GM11168 (cell line): ENCODE results near the gene CD2AP.
"Not testable (repeated sequence)": the region's sequence is repeated elsewhere in the genome, so short reads cannot be mapped to it uniquely, and the experiment has no call there.

Experiments used
- in situ Hi-C: fragments of 300-500 bp; cut with MboI; formaldehyde crosslinking; loops from one replicate; pipeline ENCODE4 v1.12.0; 2022; ENCODE audit warnings: low sequenced_read_pairs; ENCODE audit not compliant: unreplicated experiment

Gene CD2AP

DNA sequence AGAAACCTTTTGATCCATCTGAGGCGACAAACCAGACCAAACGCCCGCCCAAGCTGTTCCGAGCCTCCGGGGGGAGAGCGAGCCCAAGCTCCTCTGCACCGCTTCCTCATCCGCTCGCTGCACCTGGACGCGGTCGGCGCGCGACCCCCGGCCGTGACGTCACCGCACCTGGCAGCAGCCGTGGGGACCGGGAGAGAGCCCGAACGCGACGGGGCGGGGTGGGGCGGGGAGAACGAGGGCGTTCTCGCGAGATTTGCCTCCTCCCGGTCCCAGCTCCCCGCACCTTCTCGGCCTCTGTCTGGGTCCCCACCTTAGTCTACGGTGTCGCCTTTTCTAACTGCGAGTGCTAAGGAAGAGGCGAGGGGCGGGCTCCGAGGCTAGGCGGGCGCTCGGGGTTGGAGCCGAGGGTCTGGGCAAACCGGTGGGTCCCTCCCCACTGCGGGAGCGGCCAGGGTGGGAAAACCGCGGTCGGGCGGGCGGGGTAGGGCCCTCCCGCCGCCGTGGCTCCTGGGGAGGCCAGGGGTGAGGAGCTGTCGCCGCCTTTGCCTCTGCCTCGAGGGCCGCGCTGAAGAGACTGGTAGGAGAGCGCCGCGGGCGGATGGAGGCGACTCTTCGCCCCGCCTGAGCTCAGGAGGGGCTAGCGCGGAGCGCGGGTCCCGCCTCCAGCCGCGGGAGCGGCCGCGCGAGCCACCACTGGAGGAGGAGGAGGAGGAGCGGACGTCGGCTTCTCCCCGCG lies at the start of gene CD2AP:
Gene CD2AP, plus strand, starts transcription at position 293 of the 736 bp plus-strand sequence. CDS start 456 bp downstream, outside the sequence.
- in situ Hi-C loops: no loop called here

DNA sequence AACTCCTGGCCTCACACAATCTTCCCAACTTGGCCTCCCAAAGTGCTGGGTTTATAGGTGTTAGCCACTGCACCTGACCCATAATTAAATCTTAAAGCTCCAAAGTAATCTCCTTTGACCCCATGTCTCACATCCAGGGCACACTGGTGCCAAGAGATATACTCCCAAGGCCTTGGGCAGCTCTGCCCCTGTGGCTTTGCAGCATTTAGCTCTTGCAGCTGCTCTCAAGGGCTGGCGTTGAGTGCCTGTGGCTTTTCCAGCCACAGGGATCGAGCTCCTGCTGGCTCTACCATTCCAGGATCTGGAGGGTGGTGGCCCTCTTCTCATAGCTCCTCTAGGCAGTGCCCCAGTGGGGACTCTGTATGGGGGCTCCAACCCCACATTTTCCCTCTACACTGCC lies 49.3 kb upstream of the CD2AP start:
- in situ Hi-C loops: no loop called here

- in situ Hi-C loops: no loop called here
These were observed 48.6 kb upstream of the CD2AP start for GRCh38 chr6:47428746-47429664.

DNA sequence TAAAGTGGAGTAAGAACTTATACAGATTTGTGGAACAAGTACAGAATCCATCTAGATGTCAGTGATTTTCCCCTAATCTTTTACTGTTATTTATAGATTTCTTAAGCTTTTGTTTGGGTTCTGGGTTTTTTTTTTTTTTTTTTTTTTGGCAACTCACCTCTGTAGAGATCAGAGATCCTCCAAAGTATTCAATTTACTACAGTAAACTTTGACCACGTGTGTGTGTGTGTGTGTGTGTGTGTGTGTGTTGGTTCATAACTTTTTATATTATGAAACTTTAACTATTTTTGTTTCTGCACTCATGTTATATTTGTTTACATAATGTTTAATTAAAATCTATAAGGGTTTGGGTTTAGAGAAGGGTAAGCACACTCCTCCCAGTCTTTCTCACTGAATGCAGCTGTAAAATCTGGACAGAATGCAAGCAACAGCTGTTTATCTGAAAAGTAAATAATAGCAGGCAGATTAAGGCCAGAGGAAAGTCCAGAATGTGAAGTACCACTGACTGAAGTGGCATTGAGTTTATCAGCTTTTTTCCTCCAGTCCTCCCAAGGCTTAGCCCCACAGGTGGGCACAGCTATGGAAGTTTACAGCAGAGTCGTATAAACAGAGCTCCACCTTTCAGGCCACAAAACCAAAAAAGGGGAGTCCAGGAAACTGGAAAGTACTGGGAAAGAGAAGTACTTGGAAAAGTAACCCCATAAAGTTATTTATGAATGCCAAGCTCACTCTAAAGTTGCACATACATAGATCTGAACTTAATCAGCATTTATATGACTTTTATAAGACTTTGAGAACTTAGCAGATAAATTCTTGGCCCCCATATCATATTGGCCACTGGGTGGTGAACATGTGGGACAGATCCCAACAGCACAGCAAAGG lies 43.0 kb upstream of the CD2AP start:
- in situ Hi-C loops: no loop called here

GRCh38 chr6:47435254-47435612 lies 42.4 kb upstream of the CD2AP start:
- in situ Hi-C loops: no loop called here

DNA sequence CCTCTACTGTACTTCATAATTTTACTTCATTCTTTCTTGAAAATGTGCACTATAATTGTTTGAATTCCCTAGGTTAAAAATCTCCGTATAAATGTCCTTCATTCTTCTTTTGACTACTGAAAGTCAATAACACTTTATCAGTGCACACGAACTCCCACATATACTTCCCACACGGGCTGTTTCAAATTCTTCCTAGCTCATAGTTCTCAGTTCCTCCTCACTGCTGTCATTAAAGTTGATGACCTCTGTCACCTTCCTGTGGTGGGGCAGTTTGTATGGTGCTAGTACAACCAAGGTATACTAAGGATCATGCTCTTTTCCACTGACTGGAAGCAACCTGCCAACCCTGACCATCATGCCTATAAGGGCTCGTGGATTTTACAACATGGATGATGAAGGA lies 40.0 kb upstream of the CD2AP start:
- in situ Hi-C loops: no loop called here

DNA sequence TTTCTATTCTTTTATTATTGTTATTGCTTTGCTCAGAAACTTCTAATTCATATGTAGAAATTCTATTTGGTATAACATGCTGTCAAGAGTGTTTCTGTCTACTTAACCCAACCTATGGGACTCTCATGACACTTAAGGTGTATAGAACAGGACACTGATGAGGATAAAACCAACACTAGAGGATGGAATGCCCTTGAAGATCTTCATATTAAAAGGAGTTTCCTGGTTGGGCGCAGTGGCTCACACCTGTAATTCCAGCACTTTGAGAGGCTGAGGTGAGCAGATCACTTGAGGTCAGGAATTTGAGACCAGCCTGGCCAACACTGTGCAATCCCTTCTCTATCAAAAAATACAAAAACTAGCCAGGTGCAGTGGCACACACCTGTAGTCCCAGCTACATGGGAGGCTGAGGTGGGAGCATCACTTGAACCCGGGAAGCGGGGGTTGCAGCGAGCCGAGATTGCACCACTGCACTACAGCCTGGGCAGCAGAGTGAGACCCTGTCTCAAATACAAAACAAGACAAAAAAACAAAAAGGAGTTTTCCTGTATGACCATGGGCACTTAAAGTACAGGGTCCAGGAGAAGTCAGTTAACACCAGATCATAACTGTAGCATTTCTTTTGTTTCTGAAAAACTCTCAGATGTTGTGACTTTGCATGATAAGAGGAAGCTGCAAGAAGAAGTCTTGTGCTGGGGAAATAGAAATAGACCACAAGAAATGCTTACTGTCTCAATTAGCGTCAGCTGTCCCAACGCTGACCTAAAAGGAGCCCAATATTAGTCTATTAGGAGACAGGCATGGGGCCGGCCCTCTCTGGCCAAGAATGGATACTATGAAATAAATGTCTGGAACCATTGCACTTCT lies 38.9 kb upstream of the CD2AP start:
- in situ Hi-C loops: no loop called here

DNA sequence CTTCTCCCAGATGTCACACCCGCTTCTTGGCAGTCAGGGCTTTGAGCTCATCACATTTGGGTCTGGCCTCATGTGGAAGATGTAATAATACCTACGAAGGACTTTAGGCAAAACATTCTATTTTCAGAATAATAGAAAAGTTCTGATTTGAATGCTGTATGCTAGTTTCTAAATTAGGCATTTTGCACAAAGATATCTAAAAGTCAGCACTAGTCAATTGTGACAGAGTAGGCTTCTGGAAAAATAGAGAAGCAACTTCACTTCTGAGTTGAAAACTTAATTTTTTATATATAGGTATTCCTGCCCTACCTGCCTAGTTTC lies 38.3 kb upstream of the CD2AP start:
- in situ Hi-C loops: no loop called here

DNA sequence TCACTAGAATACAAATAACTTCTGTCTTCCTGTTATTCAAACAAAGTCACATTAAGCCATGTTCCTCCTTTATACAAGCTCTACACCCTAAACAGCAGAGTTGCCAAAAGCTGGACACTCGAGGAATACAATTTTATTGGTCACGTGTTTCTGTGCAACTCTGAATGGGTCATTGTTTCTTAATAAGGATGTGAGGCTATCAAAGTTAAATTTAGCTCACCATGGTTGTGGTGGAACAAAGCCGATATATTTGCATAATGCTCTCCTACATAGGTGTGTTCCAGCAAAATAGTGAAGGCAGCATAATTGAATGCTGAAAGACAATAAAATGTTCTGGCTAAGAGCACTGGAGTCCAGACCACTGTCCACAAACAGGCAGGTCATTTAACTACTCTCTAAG lies 36.9 kb upstream of the CD2AP start:
- in situ Hi-C loops: no loop called here

DNA sequence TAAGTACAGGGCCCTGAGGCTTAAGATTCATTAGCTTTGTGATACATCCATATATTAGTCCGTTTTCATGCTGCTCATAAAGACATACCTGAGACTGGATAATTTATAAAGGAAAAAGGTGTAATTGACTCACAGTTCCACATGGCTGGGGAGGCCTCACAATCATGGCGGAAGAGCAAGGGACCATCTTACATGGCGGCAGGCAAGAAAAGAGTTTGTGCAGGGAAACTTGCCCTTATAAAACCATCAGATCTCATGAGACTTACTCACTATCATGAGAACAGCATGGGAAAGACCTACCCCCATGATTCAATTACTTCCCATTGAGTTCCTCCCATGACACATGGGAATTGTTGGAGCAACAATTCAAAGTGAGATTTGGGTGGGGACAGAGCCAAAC lies 32.6 kb upstream of the CD2AP start:
- in situ Hi-C loops: not testable (repeated sequence)

DNA sequence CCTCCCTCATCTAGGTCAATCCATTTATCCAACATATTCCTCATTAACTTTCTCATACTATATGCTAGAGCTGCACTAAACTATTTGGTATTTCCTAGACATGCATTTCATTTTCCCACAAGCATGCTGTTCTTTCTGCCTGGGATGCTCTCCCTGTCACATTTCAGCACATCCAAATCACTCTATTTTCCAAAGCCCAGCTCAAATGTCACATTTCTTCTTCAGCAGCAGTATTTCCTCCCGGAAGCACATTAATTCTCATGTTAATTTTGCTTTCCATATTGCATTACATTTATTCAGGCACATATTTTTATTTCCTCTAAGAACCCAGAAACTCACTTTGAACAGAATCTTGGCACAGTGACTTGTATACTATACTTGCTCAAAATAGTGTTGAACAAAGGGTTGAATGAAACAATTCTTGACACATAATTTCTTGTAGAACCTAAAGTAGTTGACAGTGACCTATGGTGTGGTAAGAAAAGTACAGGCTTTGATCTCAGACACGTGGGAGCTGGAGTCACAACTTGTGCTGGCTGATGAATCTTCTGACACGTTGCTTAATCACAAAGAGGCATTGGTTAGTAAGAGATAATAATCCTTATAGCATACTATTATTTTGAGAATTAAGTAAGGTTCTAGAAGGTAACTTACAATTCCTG lies 30.8 kb upstream of the CD2AP start:
- in situ Hi-C loops: no loop called here

DNA sequence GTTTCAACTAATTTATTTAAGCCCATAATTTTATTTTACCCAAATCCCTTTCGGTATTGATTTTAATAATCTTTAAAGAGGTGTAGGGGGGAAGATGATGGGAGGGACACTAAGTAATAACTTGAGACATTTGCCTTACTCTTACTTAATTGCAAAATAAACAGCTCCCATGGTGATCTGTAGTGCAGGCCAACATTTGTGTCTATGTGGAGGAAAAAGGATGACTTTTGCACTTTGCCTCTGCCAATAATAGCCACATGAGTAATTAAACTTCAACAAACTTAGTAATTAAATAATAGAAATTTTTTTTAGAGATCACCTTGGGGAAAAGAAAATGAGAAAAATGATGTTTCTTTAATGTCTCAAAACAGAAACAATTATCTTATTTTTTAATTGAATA lies 29.9 kb upstream of the CD2AP start:
- in situ Hi-C loops: no loop called here

DNA sequence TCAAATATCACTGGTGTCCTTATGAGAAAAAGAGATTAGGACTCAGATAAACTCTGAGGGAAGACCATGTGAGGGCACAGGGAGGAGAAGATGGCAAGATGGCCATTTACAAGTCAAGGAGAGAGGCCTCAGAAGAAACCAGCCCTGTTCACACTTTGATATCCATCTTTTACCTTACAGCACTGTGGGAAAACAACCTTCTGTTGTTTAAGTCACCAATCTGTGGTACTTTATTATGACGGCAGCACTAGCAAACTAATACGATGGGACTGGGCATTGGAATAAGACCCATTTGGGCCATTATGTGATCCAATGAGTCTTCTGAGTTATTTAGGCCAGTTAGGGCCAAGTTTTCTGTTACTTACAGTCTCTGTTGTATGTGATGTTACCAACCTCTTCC lies 26.4 kb upstream of the CD2AP start:
- in situ Hi-C loops: no loop called here

GRCh38 chr6:47452899-47453298 lies 24.7 kb upstream of the CD2AP start:
- in situ Hi-C loops: no loop called here

DNA sequence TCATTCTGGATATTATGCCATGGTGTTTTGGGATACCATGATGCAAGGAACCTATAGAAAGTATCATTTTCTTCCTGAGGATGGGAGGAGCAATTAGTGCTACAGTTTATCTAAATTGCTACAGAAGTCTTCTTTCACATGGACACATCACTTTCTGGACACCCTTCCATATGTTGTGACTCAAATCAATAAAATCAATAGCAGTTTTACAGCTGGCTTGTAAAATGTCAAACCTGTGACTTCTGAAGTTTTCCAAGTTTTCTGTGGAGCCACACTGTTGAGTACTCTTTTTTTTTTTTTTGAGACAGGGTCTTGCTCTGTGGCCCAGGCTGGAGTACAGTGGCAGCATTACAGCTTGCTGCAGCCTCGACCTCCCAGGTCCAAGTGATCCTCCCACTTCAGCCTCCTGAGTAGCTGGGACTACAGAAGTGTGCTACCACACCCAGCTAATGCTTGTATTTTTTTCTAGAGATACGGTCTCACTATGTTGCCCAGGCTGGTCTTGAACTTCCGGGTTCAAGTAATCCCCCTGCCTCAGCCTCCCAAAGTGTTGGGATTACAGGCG lies 24.1 kb upstream of the CD2AP start:
- in situ Hi-C loops: no loop called here

- in situ Hi-C loops: no loop called here
These were observed 22.7 kb upstream of the CD2AP start for GRCh38 chr6:47454713-47455396.

GRCh38 chr6:47455533-47456209 lies 21.9 kb upstream of the CD2AP start:
- in situ Hi-C loops: no loop called here

- in situ Hi-C loops: no loop called here
These were observed 21.0 kb upstream of the CD2AP start for GRCh38 chr6:47456536-47456975.
